ENCODE data around the gene CD79A.
"Not testable (repeated sequence)": the region's sequence is repeated elsewhere in the genome, so short reads cannot be mapped to it uniquely, and the experiment has no call there.

The CD79A gene

DNA sequence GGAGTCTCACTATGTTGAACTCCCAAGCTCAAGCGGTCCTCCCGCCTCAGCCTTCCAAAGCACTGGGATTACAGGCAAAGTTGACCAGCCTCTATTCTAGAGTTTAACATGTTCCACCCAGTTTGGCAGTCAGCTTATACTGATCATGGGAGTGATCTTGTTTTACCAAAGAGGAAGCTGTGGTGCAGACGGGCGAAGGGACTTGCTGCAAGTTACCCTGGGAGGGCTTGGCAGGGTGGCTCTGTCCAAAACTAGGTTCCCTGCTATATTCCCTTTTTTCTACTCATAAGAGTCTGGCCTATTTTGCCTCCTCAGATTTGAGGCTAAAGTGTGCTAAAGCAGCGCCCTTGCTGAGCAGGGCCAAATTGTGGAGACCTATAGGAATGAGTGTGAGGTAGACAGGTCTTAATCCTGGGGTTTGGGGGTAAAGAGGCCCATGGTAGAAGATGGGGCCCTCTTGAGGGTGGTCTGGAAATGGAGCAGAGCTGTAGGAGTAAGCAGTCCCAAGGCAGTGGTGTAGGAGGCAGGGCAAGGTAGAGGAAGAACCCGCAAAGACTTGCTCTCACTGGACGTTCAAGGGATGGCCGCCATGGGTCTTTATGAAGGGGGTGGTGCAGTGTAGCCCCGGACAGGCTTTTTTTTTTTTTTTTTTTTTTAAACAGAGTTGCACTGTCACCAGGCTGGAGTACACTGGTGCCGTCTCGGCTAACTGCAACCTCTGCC lies 13.7 kb upstream of the CD79A start:
- no peak for DNase-seq (ENCODE audit: low read depth)

- DNase-seq (ENCODE audit: low read depth) = no peak
Measured at GRCh38 chr19:41864374-41864773, 12.7 kb upstream of the CD79A start.

DNA sequence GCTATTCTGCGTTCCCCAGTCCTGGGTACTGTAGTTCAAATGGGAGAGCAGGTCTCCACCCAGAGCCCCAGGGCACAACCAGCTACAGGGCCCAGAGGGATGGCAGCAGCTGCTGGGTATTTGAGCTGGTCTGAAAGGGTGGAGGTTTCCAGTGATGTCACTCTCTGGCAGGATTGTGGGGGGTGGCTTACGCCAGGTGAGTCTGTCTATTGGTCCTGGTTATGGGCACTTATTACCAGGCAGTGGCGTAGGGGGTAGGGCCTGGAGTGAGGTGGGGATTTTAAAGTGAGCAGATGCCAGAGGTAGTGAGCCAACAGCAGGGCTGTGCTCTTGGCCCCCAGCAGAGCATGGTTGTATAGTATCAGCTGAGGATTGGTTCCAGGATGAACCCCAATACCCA lies 10.8 kb upstream of the CD79A start:
- no peak for DNase-seq (ENCODE audit: low read depth)

DNA sequence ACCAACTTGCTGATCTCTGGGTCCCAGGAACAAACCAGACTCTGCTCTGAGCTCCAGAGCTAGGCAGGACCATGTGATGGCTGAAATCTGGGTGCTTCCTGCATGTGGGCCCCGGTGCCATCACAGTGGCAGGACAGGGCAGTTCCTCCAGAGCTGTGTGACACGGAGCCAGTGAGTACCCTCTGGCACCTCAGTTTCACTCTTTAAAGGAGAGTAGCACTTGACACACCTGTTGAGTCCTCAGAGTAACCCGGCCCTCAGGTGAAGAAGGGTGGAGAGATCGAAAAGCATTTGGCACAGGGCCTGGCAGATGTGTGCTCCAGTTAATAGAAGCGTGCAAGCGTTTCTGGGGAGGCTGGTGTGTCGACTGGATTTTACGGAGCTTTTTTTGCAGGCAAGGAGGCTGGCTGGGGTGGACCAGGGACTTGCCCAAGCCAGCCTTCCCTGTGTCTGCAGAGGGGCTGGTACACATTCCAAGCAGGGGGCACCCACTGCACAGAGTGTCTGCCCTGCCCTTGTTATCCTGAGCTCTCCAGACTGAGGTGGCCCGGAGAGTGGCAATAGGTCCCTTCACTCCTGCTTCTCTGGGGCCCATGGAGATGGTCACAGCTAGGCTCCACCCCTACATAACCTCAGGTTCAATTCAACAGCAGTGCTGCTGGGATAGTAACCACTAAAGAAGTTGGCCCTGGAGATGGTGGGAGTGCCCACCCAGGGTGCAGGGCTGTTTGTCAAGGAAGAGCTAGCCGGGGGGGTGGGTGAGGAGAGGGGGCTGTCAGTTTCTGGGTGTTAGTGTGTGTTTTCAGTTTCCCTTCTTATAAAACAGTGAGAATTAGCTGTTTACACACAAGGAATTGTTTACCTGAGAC lies 8.7 kb upstream of the CD79A start:
- DNase-seq (ENCODE audit: low read depth) = no peak

GRCh38 chr19:41868989-41869300 lies 8.1 kb upstream of the CD79A start:
- no peak for DNase-seq (ENCODE audit: low read depth)

- DNase-seq (ENCODE audit: low read depth) = no peak
Measured at GRCh38 chr19:41869374-41869955, 7.6 kb upstream of the CD79A start.

DNA sequence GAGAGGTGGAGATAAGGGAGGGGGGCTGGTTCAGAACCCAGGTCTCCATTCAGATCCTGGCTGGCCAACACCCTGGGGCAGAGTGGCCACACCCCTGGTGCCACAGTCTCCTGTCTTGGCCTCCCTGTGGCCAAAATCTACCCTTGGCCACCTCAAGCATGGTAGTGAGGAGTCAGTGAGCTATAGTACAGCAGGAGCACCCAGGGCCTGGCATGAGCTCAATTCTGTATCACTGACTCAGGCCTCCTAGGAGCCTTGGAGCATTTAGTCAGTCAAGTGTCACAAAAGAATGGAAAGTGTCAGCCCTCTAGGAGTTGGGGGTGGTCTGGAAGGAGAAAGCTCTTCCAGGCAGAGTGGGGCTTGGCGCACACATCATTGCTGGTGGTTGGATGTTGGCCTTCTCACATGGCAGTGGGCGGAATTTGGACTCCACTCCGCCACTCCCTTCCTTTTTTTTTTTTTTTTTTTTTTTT lies 6.6 kb upstream of the CD79A start:
- no peak for DNase-seq (ENCODE audit: low read depth)

GRCh38 chr19:41871573-41872383 lies 5.3 kb upstream of the CD79A start:
- no peak for DNase-seq (ENCODE audit: low read depth)

GRCh38 chr19:41872384-41872774 lies 4.7 kb upstream of the CD79A start:
- DNase-seq (ENCODE audit: low read depth) = no peak

GRCh38 chr19:41872775-41873647 lies 4.1 kb upstream of the CD79A start:
- no peak for DNase-seq (ENCODE audit: low read depth)

DNA sequence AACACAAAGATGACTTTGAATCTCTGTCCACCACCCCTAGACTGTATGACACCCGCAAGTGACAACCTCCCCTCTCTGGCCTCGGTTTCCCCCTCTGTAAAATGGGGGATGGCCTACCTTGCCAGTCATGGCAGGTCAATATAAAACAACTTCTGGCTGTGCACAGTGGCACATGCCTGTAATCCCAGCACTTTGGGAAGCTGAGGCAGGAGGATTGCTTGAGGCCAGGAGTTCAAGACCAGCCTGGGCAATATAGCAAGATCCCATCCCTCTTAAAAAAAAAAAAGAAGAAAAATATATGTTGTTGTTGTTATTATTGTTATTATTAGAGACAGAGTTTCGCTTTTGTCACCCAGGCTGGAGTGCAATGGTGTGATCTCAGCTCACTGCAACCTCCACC lies 1.1 kb upstream of the CD79A start:
- DNase-seq (ENCODE audit: low read depth) = not testable (repeated sequence)

- DNase-seq (ENCODE audit: low read depth) = no peak
Measured at GRCh38 chr19:41877916-41878905, 1.1 kb downstream of the CD79A start.

- no peak for DNase-seq (ENCODE audit: low read depth)
Measured at GRCh38 chr19:41879080-41879479, 2.0 kb downstream of the CD79A start.

- no peak for DNase-seq (ENCODE audit: low read depth)
Measured at GRCh38 chr19:41879670-41880328, 2.7 kb downstream of the CD79A start.

DNA sequence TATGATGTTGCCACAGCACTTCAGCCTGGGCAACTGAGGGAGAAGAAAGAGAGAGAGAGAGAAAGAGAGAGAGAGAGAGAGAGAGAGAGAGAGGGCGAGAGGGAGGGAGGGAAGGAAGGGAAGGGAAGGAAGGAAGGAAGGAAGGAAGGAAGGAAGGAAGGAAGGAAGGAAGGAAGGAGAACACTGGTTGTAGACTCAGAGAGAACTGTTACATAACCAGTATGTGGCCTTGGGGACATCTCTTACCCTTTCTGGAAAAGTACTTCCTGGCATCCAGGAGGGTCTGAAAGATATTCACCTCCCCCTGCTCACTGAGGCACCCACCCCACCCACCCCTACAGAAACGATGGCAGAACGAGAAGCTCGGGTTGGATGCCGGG lies 3.2 kb downstream of the CD79A start:
- DNase-seq (ENCODE audit: low read depth) = no peak

DNA sequence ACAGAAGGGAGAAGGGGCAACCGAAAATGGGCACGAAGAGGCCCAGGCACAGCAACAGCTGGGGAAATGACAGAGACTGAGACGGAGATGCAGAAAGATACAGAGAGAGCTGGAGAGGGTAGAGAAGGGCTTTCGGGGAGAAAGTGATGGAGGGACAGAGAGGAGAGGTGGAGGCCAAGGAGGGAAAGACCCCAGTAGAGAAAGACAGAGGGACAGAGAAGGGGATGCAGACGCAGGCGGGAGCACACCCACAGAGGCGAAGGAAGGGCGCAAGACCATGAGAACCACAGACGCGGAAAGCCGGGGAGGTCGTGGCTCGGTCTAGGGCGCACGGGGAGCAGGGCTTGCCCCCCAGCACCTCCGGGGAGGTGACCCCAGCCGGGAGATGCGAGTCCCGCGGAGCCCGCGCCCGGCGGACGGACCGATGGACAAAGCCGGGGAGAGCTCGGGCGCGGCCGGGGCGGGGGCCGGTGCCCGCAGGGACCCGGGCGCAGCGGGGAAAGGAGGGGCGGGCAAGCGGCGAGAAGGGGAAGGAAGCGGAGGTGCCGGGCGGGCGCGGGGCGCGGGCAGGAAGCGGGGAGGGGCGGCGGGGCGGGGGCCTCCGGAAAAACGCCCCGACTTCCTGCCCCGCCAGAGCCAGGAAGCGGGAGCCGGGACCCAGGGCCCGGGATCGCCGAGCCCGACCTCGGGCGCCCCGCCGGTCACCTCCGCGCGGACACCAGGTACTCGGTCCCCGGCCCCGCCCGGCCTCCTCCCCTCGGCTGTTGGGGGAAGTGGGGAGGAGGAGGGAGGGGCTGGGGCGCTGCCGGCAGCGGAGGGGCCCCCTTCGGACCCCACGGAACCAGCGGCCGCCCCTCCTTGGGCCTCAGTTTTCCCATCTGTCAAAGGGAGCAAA lies 5.7 kb downstream of the CD79A start, which contains the start of gene ARHGEF1:
TSS of gene ARHGEF1 (plus strand) at position 617 of the 895 bp plus-strand sequence. CDS start 4,899 bp downstream, outside the sequence.
- no peak for DNase-seq (ENCODE audit: low read depth)

- DNase-seq (ENCODE audit: low read depth) = no peak
Measured at GRCh38 chr19:41883463-41883820, 6.4 kb downstream of the CD79A start.
